DMS114 treated with DMSO at 0.1 percent for 48 hours (cell line): ENCODE results near the gene EXPH5.

Source experiments
- DNase-seq: peaks from one replicate; lab custom pipeline; 2025; ENCODE audit not compliant: unreplicated experiment; lab: John Stamatoyannopoulos, UW

EXPH5 gene

GRCh38 chr11:108525161-108525560, 68.4 kb downstream of the EXPH5 start:
- DNase-seq: no peak

- DNase-seq: no peak
These were observed 69.1 kb downstream of the EXPH5 start for GRCh38 chr11:108524422-108524821.

GRCh38 chr11:108522318-108522717, 71.2 kb downstream of the EXPH5 start:
- no peak for DNase-seq

DNA sequence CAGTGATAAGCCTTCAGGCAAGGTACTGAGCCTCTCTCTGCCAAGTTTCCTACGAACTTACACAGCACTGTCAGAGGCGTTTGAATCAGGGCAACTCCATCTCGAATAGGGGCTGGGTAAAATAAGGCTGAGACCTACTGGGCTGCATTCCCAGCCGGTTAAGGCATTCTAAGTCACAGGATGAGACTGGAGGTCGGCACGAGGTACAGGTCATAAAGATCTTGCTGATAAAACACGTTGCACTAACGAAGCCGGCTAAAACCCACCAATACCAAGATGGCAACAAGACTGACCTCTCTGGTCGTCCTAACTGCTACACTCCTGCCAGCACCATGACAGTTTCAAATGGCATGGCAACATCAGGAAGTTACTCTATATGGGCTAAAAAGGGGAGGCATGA, 75.0 kb downstream of the EXPH5 start:
- DNase-seq: no peak

- no peak for DNase-seq
These were observed 77.4 kb downstream of the EXPH5 start for GRCh38 chr11:108516125-108516524.

DNA sequence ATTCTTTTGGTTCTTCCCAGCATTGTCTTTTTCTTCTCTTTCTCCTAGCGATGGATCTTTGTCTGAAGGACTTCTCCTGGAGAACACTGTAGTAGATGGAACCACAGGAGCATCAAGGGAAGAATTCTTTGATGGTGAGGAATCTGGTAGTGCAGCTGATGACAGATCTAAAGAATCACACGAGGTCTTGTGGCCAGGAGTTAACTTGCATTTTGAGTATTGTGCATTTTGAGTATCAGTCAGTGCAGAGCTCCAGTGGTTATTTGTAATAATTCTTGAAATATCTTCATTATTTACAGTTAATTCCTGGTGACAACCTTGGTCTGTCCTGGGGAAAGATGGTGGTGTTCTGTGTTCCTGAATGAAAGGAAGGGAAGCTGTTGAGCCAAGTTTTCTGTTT, 80.9 kb downstream of the EXPH5 start:
- no peak for DNase-seq

DNA sequence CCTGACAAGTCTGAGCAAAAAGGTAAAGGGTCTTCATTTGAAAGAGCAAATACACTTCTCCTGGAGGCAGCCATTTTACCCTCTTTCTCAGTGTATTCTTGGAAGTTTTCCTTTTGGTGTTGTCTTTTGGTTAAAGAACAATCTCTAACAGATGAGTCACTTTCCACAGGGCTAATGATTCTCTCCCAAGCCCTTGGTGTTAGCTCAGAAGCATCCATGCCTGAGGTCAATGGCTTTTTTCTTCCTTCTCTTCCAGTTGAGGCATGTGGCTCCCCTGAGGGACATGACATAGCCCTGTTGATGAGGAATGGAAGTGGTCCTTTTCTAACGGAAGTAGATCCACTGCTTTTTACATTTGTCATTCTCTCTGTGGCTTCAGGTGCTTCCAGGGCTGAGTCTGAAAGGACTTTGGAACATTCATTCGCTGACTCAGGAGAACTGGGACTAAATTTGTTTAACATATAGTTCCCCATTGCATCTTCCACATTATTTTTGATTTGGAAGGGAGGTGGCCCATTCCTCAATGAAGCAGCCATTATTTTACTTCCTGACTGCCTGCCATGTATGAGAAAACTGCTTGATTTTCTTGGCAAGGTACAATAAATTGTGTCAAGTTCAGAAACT, 81.6 kb downstream of the EXPH5 start:
- DNase-seq: no peak

DNA sequence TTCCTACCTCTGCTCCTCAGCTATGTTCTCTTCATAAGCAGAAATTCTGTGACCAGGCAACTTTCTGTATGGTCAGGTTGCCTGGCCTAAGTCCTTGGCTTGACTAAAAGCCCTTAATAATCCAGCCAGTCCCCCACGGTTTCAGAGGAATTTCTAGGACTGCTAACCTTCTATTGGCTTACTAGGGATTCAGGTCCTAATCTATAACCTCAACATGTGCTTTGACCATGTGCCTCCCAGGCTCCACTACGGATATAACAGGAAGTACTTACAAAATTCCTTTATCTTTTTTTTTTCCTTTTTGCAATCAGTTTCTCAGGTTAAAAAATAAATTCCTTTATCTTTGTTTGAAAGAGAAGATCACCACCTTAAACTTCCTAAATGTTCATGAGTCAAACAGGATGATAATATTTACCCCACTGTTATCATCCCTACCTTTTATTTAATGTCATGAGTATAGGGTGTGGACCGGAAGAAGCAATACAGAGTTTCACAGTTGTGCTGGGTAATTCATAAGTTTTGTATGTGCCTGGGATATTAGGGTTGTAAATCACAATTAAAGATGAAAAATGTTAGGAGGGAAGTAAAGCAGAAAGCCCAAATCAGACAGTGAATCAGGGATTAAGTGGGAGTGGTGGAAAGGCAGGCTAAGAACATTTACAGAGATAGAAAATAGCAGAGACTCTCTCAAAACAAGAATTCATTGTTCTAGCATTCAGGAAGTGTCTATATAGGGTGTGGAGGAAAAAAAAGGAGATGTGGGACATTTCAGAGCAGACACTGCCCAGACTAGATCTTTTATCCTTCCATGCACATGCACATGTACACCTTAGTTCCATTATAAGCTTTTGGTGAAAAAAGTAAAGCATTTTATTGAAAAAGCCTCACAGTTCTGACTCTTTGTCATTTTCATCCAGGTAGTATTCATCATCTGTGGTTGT, 84.6 kb downstream of the EXPH5 start:
- no peak for DNase-seq

DNA sequence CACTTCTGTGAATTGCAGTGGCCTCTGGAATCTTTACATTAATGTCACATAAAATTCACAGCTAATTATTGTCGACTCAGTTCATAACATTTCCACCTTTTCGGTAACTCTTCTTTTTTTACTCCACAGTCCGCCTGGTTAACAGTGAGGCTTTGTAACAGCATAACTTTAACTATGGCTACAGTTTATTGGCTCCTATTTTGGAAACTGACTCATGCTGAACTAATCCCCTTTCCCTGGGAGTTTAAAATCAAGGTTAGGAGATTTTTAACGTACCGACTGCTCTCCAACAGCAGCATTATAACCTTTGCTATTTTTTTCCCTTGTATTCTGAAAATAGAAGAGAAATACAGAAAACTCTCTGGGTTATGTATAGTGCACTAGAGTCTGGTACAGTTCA, 92.2 kb downstream of the EXPH5 start:
- no peak for DNase-seq

DNA sequence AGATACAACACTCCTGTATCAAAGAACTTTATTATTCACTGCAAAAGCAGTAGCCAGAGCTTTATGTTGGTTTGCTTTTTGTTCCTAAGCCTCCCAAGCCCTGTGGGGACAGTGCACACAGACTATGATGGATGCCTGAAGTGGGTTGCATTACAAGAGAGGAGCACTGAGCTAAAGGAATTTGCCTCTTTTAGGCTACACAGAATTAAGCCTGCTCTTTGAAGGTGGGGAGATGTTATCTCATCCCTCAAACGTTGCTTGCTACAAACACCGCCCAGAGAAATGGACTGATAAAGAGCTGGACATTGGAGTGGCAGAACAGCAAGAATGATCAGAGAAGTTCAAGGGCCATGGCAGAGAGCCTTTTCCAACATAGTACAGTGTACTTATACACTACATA, 92.8 kb downstream of the EXPH5 start:
- DNase-seq: no peak

- no peak for DNase-seq
These were observed 93.4 kb downstream of the EXPH5 start for GRCh38 chr11:108500169-108500568.

DNA sequence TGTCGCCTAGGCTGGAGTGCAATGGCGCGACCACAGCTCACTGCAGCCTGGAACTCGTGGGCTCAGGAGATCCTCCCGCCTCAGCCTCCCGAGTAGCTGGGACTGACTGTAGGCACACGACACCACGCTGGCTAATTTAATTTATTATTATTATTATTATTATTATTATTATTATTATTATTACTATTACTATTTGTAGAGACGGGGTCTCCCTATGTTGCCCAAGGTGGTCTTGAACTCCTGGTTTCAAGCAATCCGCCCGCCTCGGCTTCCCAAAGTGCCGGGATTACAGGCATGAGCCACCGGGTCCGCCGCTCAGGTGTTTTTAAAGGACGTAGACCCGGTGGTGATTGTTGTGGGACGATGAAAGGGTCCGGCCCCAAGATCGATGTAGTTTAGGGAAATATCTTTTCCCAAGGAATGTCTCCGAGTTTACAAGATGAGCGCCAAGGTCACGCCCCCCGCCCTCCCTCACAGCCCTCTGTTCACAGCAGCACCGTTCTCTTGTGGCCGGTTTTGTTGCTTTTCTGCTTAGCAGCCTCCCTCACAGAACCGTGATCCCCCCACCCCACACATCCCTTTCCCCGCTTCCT, 94.7 kb downstream of the EXPH5 start:
- no peak for DNase-seq

DNA sequence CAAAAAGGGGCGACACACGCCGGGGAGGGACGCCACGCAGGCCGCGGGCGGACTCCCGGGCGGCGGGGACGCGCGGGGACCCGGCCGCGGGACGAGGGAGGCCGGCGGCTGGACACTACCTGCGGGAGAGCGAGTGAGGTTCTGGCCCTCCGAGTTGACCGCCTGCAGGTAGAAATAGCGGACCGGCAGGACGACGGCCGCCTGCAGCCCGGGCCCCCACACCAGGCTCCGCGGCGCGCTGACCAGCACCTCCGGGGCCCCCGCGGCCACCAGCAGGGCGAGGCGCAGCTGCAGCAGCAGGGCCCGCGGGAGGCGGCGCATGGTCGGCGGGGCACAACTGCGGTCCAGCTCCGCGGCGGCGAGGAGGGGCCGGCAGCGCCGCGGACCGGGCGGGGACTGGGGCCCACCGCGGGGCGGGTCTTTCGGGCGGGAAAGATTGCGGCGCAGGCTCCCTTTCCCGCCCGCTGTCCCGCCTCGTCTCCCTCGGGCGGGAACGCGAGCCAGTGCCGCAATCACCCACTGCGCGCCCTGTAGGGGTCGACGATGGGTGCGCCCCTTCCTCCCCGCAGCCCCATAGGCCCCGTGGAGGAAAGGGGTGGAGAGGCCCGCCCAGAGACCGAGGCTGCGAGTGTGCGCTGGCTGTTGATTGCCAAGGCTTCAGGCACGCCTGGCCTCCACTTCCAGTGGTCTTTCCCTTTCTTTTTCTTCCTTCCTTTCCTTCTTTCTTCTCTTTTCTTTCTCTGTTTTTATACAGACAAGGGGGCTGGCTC, 95.3 kb downstream of the EXPH5 start, which contains the start of gene POGLUT3:
POGLUT3 (minus strand) TSS at position 339 of the 770 bp plus-strand sequence; CDS start at position 321, 18 bp downstream.
- DNase-seq: peak; percentile 26

DNA sequence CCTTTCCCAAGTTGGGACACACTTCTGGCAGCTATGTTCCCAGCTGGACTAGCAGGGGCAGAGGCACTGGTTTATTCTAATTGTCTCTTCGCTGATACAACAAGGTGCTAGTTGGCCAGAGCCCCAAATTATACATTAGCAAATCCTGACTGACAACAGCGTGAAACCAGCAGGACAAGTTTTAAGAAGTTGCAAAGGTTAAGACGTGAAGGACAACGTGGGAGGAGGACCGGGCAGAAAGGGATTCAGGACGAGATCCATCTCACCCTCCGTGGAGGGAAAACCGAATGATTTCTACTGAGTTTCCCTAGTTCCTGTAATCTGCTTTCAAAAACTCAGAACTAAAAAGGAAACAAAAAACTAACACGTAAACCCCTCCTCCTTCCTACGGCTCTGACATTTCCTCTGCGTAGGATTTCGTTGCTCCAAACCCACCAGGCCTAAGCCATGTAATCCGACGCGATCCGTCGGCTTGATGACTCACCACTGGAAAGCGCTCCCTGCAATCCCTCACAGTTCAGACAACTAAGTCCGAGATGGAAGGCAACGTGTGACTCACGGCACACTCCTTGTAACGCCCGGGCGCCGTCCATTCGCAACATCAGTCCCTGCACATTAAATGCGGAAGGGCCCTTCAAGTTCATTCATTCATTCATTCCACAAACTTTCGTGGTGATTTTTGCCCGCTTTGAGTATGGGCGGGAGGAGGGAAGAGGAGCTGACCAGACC, 96.1 kb downstream of the EXPH5 start:
- peak; percentile 69 for DNase-seq

DNA sequence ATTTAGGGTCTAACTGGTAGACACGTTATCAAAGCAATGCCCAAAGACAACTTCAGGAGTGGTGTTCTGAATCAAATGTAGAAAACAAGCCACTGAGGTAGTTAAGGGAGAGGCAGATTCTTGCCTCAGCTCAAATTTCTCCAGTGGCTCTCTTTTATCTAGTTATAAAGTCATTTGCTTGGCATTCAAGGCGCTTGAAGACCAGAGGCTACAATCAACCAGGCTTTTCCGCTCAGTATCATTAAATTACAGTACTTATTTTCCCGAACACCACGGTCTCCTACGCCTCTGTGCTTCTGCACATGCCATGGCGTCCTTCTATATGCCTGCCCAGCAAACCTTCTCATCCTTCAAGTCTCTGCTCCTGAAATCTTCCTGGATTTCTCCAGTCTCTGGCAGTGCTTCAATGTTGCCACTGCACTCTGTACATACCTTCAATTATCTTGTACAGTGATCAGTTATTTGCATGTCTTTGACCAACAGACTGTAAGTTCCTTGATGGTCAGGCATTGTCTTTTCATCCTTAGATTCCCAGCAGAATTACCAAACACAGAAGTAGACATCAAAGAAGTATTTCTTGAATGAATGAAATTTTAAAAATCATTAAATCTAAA, 96.8 kb downstream of the EXPH5 start:
- DNase-seq: no peak

- no peak for DNase-seq
These were observed 98.2 kb downstream of the EXPH5 start for GRCh38 chr11:108495326-108495725.

- DNase-seq: no peak
These were observed 99.4 kb downstream of the EXPH5 start for GRCh38 chr11:108494182-108494581.

DNA sequence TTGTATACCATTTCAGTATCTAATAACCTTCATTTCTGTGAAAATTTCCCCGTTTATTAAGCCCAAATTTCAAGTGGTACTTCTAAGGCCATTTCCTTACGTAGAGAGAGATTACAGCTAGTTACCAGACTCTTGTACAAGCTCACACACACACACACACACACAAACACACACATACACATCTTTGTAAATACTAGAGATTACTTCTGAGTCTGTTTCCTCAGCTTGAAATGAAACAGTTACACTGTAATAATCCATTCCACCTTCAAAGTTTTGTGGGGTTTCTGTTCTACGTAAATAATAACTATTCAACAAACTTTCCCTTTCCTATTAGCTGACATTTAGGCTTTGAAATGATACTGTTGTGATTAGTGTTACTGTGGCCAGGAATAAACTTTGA, 101.6 kb downstream of the EXPH5 start:
- DNase-seq: no peak

GRCh38 chr11:108486828-108487227, 106.7 kb downstream of the EXPH5 start:
- DNase-seq: no peak

- DNase-seq: no peak
These were observed 107.2 kb downstream of the EXPH5 start for GRCh38 chr11:108486331-108486730.
